AG04449 (cell line): ENCODE data around the gene ARF3.
"Not testable (repeated sequence)": the region's sequence is repeated elsewhere in the genome, so short reads cannot be mapped to it uniquely, and the experiment has no call there.

Experiments
- CTCF ChIA-PET: fragments of 350-600 bp; formaldehyde crosslinking; extraction: SDS; loops from one replicate; lab custom pipeline; 2021; ENCODE audit warnings: antibody characterized with exemption; lab: Yijun Ruan, JAX
- POLR2A ChIA-PET: fragments of 400-600, 350-600 bp; formaldehyde crosslinking; extraction: SDS; loops from one replicate; lab custom pipeline; 2020; ENCODE audit warnings: antibody characterized with exemption, inconsistent platforms; lab: Yijun Ruan, JAX
- DNase-seq: peaks from one replicate; pipeline ENCODE4 v3.0.0-alpha.2; 2010; ENCODE audit warnings: low read depth, low spot score
- H3K4me3 ChIP-seq: 2 replicates; pipeline ENCODE4 v1.5.1; 2011; ENCODE audit warnings: low read depth, mild to moderate bottlenecking, control low read depth, low read length
- CTCF ChIP-seq: IDR thresholded peaks from one replicate; pipeline ENCODE4 v1.5.1; 2011; ENCODE audit warnings: mild to moderate bottlenecking, moderate library complexity, low read length, control low read depth, inconsistent platforms; ENCODE audit not compliant: insufficient read depth; ENCODE audit errors: missing control alignments

Gene ARF3

GRCh38 chr12:48923117-48923516 lies 34.2 kb downstream of the ARF3 start:
- ChIA-PET CTCF (interaction anchor here (1.0 to 30.6 kb wide), 8 partner anchors 19 to 70 kb away, joined by 3 to 502 read pairs (median 10); partner anchors contain the start of genes ARF3 and DDX23), POLR2A (interaction anchor here (0.6 kb wide), 1 partner anchor 133 kb away, joined by 3 read pairs; no protein-coding TSS in a partner anchor)
- no peak overlapping the region for H3K4me3 ChIP-seq
- DNase-seq = no peak
- TF ChIP-seq CTCF = no peak

- no peak for DNase-seq
- no peak for TF ChIP-seq CTCF
- CTCF ChIA-PET = interaction anchor here (0.6 to 30.6 kb wide), 6 partner anchors 11 to 64 kb away, joined by 3 to 502 read pairs (median 4); partner anchors contain the start of gene ARF3
- POLR2A ChIA-PET = interaction anchor here (0.5 kb wide), 1 partner anchor 103 kb away, joined by 3 read pairs; no protein-coding TSS in a partner anchor
- no peak overlapping the region for H3K4me3 ChIP-seq
These were observed 39.3 kb downstream of the ARF3 start for GRCh38 chr12:48917857-48918537.

GRCh38 chr12:48910196-48910595 lies 47.1 kb downstream of the ARF3 start:
- CTCF ChIA-PET = interaction anchor here (1.0 to 8.2 kb wide), 9 partner anchors 9 to 78 kb away, joined by 3 to 58 read pairs (median 5); no protein-coding TSS in a partner anchor
- no peak for DNase-seq
- H3K4me3 ChIP-seq = no peak overlapping the region
- POLR2A ChIA-PET = no interaction called here
- no peak for TF ChIP-seq CTCF

GRCh38 chr12:48909698-48910097 lies 47.6 kb downstream of the ARF3 start:
- CTCF ChIA-PET = interaction anchor here (1.1 to 8.2 kb wide), 8 partner anchors 9 to 78 kb away, joined by 3 to 58 read pairs (median 6); no protein-coding TSS in a partner anchor
- POLR2A ChIA-PET, H3K4me3 ChIP-seq, DNase-seq: not testable (repeated sequence)

GRCh38 chr12:48907245-48907644 lies 50.0 kb downstream of the ARF3 start:
- no peak for TF ChIP-seq CTCF
- no peak overlapping the region for H3K4me3 ChIP-seq
- ChIA-PET POLR2A (no interaction called here), CTCF (interaction anchor here (0.9 to 8.2 kb wide), 4 partner anchors 10 to 18 kb away, joined by 3 to 58 read pairs (median 4); partner anchors contain the start of gene FKBP11)
- DNase-seq = no peak

GRCh38 chr12:48903982-48904411 lies 53.3 kb downstream of the ARF3 start:
- DNase-seq = no peak
- ChIA-PET POLR2A (no interaction called here), CTCF (interaction anchor here (0.6 to 7.8 kb wide), 21 partner anchors 9 to 93 kb away, joined by 3 to 144 read pairs (median 6); partner anchors contain the start of genes ARF3, DDX23 and FKBP11)
- peak overlapping the region; percentile 58 for H3K4me3 ChIP-seq
- peak; percentile 72 for TF ChIP-seq CTCF
